Amygdala (tissue), 56 donors: Measurements from ENCODE around the gene SURF6.
A peak's percentile ranks its signal among the peaks of the same experiment; 100 is the strongest.

Experiments used
- DNase-seq, 56 donors: peaks; one replicate each; lab custom pipeline; 2025; lab: John Stamatoyannopoulos, UW

SURF6 gene

GRCh38 chr9:133368249-133368881, 32.4 kb upstream of the SURF6 start:
- DNase-seq: no peak

- no peak for DNase-seq
These were observed 31.8 kb upstream of the SURF6 start for GRCh38 chr9:133367778-133368177.

DNA sequence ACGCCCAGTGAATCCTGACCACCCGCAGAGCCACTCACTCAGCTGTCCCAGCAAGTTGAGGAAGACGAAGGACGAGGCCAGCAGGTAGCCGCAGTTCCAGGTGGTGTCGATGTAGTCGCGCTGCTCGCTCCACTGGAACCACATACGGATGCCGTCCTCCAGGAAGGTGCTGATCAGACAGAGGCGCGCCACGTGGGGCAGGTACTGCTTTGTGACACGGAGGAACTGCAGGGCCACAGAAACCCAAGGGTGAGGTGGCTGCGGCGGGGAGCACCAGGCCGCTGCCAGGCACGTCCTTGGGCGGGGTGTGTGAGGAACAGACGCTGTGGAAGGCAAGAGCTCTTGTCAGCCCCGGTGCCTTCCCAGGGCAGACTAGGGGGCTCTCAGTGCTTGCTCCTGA, 31.2 kb upstream of the SURF6 start:
- no peak for DNase-seq

DNA sequence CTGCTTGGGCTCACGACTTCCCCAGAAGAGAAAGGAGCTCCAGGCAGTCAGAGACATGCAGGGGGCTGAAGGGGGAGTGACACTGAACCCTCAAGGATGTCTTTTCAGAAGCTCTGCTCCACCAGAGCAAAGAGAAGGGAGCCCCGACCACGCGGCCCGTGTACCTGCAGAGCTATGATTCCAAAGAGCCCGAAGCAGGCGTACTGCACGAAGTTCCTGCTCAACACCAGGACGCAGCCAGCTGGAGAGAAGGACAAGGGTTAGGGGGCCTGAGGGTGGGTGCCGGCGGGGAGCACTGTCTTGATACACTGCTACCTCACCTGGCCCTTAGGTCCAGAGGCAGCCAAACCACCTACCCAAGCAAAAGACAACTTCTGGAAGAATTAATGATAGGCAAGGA, 30.4 kb upstream of the SURF6 start:
- DNase-seq: no peak

DNA sequence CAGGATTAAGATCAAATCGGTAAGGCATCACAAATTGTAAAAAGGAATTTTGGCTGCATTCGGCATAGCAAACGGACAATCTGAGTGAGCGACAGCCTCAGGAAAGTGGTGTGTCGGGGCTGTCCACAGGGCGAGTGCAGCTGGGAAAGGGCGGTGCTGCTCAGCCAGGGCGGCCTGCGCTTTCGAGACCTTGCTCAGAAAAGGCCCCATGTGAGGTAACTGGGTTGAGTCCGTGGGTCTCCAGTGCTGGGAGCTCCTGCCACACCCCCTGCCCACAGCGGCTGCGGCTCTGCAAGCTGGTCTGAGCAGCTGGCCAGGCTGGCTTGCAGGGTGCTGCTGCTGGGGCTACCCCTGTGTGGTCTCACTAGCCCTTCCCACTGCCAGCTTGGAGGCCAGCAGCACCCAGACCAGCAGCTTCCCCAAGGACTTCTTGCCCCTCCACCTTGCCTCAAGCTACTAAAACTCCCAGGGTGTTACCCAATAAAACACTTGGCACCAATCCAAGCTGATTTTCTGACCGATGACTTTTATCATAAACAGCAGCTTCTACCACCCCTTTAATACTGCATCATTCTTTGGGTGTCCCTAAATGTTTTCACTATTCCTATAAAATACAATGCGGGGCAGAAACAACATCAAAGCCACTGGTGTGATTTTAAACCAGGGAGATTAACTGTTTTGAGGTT, 26.5 kb upstream of the SURF6 start:
- DNase-seq: no peak

- DNase-seq: no peak
These were observed 25.6 kb upstream of the SURF6 start for GRCh38 chr9:133361507-133362092.

- DNase-seq: no peak
These were observed 24.7 kb upstream of the SURF6 start for GRCh38 chr9:133360400-133361393.

- DNase-seq: peak in 5 of 56 donors; percentile 14 to 39 (median 28)
These were observed 23.6 kb upstream of the SURF6 start for GRCh38 chr9:133359399-133360175.

- no peak for DNase-seq
These were observed 21.7 kb upstream of the SURF6 start for GRCh38 chr9:133357656-133358055.

DNA sequence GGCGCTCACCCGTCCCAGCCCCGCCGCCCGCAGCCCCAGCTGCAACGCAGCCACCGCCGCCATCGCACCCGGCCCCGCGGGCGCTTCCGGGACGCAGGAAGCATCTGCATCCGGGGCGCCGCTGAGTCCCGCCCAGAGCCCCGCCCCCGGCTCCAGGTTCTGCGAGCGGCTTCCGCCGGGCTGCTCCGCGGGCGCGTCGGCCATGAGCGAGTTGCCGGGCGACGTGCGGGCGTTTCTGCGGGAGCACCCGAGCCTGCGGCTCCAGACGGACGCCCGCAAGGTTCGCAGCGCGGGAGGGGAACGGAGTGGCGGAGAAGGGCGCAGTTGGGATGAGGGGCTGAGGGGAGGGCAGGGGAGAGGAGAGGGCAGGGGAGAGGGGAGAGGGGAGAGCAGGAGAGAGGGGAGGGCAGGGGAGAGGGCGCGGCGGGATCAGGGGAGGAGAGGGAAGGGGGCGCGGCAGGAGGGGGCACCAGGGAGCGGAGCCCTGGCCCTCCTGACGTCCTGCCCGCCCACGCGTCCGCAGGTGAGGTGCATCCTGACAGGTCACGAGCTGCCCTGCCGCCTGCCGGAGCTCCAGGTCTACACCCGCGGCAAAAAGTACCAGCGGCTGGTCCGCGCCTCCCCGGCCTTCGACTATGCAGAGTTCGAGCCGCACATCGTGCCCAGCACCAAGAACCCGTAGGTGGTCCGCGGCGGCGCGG, 20.6 kb upstream of the SURF6 start, which contains the start of the genes SURF1 and SURF2:
Gene SURF1, minus strand, starts transcription at position 97 of the 701 bp plus-strand sequence. Its CDS starts 34 bp downstream, at position 63.
Gene SURF2, plus strand, starts transcription at position 160 of the 701 bp plus-strand sequence. Its CDS starts 43 bp downstream, at position 203.
- DNase-seq: peak in 54 of 56 donors; percentile 24 to 90 (median 68)

- peak in 1 of 56 donors; percentile 73 for DNase-seq
These were observed 19.9 kb upstream of the SURF6 start for GRCh38 chr9:133355881-133356357.

DNA sequence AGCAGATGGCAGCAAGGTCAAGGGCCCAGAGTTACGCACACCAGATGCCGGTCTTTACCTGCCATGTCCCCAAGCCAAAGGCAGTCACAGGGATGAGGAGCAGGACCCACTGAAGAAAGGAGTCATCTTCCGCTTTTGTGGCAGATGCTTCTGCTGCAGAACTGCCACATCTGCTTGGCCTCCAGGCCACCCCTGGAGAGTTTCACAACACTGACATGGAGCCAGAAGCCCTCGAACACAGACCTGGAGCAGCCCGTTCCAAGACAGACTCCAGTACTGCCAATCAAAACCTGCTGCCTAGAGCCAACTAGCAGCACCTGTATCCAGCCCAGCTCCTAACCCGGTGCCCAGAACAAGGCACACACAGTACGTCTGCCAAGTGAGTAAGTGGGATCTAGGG, 18.8 kb upstream of the SURF6 start:
- no peak for DNase-seq

GRCh38 chr9:133353548-133353947, 17.6 kb upstream of the SURF6 start:
- DNase-seq: no peak

- DNase-seq: no peak
These were observed 16.8 kb upstream of the SURF6 start for GRCh38 chr9:133352635-133353340.

DNA sequence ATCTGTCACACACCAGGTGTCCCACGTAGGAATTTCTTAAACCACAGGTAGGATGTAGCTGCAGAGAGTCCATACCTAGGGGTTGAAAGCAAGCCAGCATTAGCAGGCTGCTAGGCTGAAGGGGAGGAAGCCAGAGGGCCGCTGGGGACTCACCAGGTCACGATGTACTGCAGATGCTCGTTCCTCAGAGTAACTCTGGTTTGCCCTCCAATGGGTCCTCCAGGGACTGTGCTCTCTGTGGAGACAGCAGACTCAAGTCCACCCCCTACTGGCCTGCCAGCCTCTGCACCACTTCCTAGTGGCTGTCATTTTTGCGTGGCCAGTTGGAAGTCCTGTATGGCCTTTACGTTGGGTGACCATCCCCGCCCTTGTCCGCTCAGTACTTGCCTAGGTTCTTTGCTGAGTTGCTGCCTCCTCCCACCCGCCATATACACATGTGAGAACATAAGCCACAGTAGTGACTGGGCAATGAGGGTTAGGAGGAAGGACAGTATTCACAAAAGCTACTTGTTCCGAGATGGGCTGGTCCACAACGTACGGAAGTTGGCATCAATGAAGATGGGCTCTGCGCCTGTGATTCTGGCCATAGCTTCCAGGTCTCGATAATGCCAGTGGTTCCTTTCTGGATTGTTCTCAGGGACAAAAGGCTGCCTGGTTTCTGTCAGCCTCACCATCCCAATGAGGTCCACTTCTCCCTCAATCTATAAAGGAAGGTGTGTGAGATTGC, 16.1 kb upstream of the SURF6 start:
- DNase-seq: peak in 2 of 56 donors; percentile 8 to 41

- DNase-seq: no peak
These were observed 15.5 kb upstream of the SURF6 start for GRCh38 chr9:133351526-133351907.

DNA sequence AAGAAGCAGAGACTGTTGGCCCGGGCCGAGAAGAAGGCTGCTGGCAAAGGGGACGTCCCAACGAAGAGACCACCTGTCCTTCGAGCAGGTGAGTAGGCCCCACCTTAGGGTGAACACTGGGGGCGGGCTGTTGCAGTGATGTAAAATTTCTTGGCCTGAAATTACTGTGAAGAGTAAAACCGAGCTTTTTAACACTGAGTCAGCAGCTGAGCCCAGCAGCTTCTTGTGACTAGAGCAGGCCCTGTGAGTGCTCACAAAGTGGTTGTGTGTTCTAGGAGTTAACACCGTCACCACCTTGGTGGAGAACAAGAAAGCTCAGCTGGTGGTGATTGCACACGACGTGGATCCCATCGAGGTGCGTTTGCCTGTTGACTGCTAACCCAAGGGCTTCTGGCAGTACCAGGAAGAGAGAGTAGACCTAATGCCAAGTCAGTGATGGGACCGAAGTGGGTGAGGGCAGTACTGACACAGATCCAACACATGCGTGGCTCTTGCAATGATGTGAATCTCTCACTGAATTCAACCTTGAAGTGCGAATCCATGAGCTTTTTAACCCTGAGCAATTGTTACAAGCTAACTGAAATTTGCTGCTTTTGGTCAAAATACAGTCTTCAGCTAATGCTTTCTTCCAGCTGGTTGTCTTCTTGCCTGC, 14.1 kb upstream of the SURF6 start:
- no peak for DNase-seq
